Loucy (cell line): ENCODE data around the gene C9orf72.
"Not testable (repeated sequence)": the region's sequence is repeated elsewhere in the genome, so short reads cannot be mapped to it uniquely, and the experiment has no call there.

Experiments used
- H2AFZ ChIP-seq: fragments of 200-600 bp; sonication (generic); 2 replicates; pipeline ENCODE4 v1.6.0; 2016; ENCODE audit warnings: antibody characterized with exemption, mild to moderate bottlenecking, low read length, moderate library complexity
- H3F3A ChIP-seq: fragments of 200-600 bp; 2 replicates; pipeline ENCODE4 v1.6.0; 2016; ENCODE audit warnings: antibody characterized with exemption, low read depth, mild to moderate bottlenecking
- H3K27me3 ChIP-seq: fragments of 200-600 bp; sonication (generic); 2 replicates; pipeline ENCODE4 v1.6.1; 2014; ENCODE audit warnings: low read length, mild to moderate bottlenecking; ENCODE audit not compliant: insufficient read depth, poor library complexity, severe bottlenecking
- H3K36me3 ChIP-seq: fragments of 200-600 bp; sonication (generic); 2 replicates; pipeline ENCODE4 v1.6.1; 2016; ENCODE audit warnings: low read length; ENCODE audit not compliant: insufficient read depth
- H3K4me1 ChIP-seq: fragments of 200-600 bp; sonication (generic); 2 replicates; pipeline ENCODE4 v1.5.1; 2014; ENCODE audit warnings: low read length, mild to moderate bottlenecking; ENCODE audit not compliant: insufficient read depth, poor library complexity, severe bottlenecking
- H3K4me2 ChIP-seq: fragments of 200-600 bp; sonication (generic); 2 replicates; pipeline ENCODE4 v1.6.0; 2014; ENCODE audit warnings: antibody characterized with exemption, low read length, low read depth, mild to moderate bottlenecking; ENCODE audit not compliant: poor library complexity, severe bottlenecking
- H3K4me3 ChIP-seq: fragments of 200-600 bp; sonication (generic); 2 replicates; pipeline ENCODE4 v1.5.1; 2014; ENCODE audit warnings: low read length, mild to moderate bottlenecking, mixed read lengths; ENCODE audit not compliant: poor library complexity, severe bottlenecking
- H3K79me2 ChIP-seq: fragments of 200-600 bp; sonication (generic); 2 replicates; pipeline ENCODE4 v1.6.1; 2014; ENCODE audit warnings: low read length; ENCODE audit not compliant: insufficient read depth
- H3K9ac ChIP-seq: fragments of 200-600 bp; sonication (generic); 2 replicates; pipeline ENCODE4 v1.6.0; 2014; ENCODE audit warnings: mild to moderate bottlenecking, low read depth, low read length, moderate library complexity; ENCODE audit not compliant: poor library complexity, severe bottlenecking
- H3K9me2 ChIP-seq: fragments of 200-600 bp; sonication (generic); replicated peaks from 2 replicates; pipeline ENCODE4 v1.6.1; 2016; ENCODE audit warnings: low read depth, low read length, mixed read lengths
- H3K9me3 ChIP-seq: fragments of 200-600 bp; sonication (generic); 2 replicates; pipeline ENCODE4 v1.6.1; 2014; ENCODE audit warnings: mild to moderate bottlenecking, antibody characterized with exemption, low read length, low read depth; ENCODE audit not compliant: insufficient read depth
- H4K20me1 ChIP-seq: fragments of 200-600 bp; sonication (generic); 2 replicates; pipeline ENCODE4 v1.6.0; 2014; ENCODE audit warnings: antibody characterized with exemption, low read length, mild to moderate bottlenecking; ENCODE audit not compliant: insufficient read depth, poor library complexity, severe bottlenecking
- CTCF ChIP-seq: fragments of 200-600 bp; sonication (generic); conservative IDR thresholded peaks from 2 replicates; pipeline ENCODE4 v1.5.1; 2014; ENCODE audit warnings: mild to moderate bottlenecking, antibody characterized with exemption, low read length
- EZH2phosphoT487 ChIP-seq: fragments of 200-600 bp; IDR thresholded peaks from 2 replicates; pipeline ENCODE4 v1.6.1; 2018; ENCODE audit warnings: antibody characterized with exemption, mild to moderate bottlenecking, moderate library complexity, borderline replicate concordance

The C9orf72 gene

GRCh38 chr9:27618066-27618465, 44.8 kb upstream of the C9orf72 start:
- no peak overlapping the region for H3K9ac ChIP-seq
- no peaks in the 10 kb centered on the region for H3K27me3 ChIP-seq
- no peak for TF ChIP-seq CTCF
- H3K9me2 ChIP-seq = no peaks in the 10 kb centered on the region
- no peaks in the 10 kb centered on the region for H3K9me3 ChIP-seq
- no peak overlapping the region for H3K4me3 ChIP-seq
- H3K79me2 ChIP-seq = no peaks in the 10 kb centered on the region
- no peak overlapping the region for H2AFZ ChIP-seq
- no peaks in the 10 kb centered on the region for H4K20me1 ChIP-seq
- H3K36me3 ChIP-seq = no peaks in the 10 kb centered on the region
- H3K4me2 ChIP-seq = no peak overlapping the region
- no peaks in the 10 kb centered on the region for H3F3A ChIP-seq
- H3K4me1 ChIP-seq = peaks cover 4% of the 10 kb centered on the region

GRCh38 chr9:27614551-27614950, 41.3 kb upstream of the C9orf72 start:
- H3K27me3 ChIP-seq = no peaks in the 10 kb centered on the region
- no peaks in the 10 kb centered on the region for H4K20me1 ChIP-seq
- TF ChIP-seq EZH2phosphoT487 (no peak), CTCF (no peak)
- H3K9me2 ChIP-seq = no peaks in the 10 kb centered on the region
- no peak overlapping the region for H3K4me2 ChIP-seq
- peaks cover 2% of the 10 kb centered on the region for H3K4me1 ChIP-seq
- H3K4me3 ChIP-seq = no peak overlapping the region
- H3K36me3 ChIP-seq = no peaks in the 10 kb centered on the region
- no peaks in the 10 kb centered on the region for H3K79me2 ChIP-seq
- no peaks in the 10 kb centered on the region for H3K9me3 ChIP-seq
- H3K9ac ChIP-seq = no peak overlapping the region
- H3F3A ChIP-seq = no peaks in the 10 kb centered on the region
- H2AFZ ChIP-seq = no peak overlapping the region

GRCh38 chr9:27612036-27612435, 38.8 kb upstream of the C9orf72 start:
- not testable (repeated sequence) for H3K4me3 ChIP-seq, H3K36me3 ChIP-seq, H2AFZ ChIP-seq, H3K9ac ChIP-seq, H3K4me1 ChIP-seq, H3K9me3 ChIP-seq, H3F3A ChIP-seq, H3K27me3 ChIP-seq, H3K9me2 ChIP-seq, H3K4me2 ChIP-seq, H3K79me2 ChIP-seq, H4K20me1 ChIP-seq

- no peaks in the 10 kb centered on the region for H3K9me2 ChIP-seq
- H3K4me3 ChIP-seq = no peak overlapping the region
- peaks cover under 1% of the 10 kb centered on the region for H3K4me1 ChIP-seq
- no peaks in the 10 kb centered on the region for H4K20me1 ChIP-seq
- no peak for TF ChIP-seq EZH2phosphoT487
- TF ChIP-seq CTCF = no peak
- H3K9ac ChIP-seq = no peak overlapping the region
- H3K4me2 ChIP-seq = no peak overlapping the region
- no peaks in the 10 kb centered on the region for H3K79me2 ChIP-seq
- H2AFZ ChIP-seq = no peak overlapping the region
- no peaks in the 10 kb centered on the region for H3K9me3 ChIP-seq
- no peaks in the 10 kb centered on the region for H3K36me3 ChIP-seq
- H3K27me3 ChIP-seq = no peaks in the 10 kb centered on the region
- H3F3A ChIP-seq = no peaks in the 10 kb centered on the region
These were observed 37.3 kb upstream of the C9orf72 start for GRCh38 chr9:27610622-27611021.
